Raji (cell line): Measurements from ENCODE around the gene HMHB1.

Source experiments
- POLR2A ChIP-seq: IDR thresholded peaks from 2 replicates; pipeline ENCODE4 v1.6.1; 2011; ENCODE audit warnings: low read depth, low read length, control low read depth; ENCODE audit not compliant: insufficient read depth

Gene HMHB1

DNA sequence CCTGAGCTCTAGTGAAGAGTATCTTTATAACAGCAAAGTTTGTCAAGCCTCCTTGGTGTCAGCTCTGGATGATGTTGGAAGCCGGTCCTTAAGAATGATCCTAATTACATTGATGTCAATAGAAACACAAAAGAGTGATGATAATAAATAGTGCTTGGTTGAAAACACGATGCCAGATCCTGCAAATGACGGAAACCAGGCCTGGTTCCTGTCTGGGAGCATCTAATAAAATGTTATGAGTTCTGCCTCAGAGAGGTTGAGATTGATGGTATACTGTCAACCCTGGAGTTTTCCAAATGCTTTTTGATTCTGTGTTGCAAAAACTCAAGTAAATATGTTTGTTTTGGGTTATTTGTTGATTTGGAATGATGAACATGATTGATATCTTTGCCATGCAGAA is 23.3 kb downstream of the HMHB1 start:
- no peak for TF ChIP-seq POLR2A

DNA sequence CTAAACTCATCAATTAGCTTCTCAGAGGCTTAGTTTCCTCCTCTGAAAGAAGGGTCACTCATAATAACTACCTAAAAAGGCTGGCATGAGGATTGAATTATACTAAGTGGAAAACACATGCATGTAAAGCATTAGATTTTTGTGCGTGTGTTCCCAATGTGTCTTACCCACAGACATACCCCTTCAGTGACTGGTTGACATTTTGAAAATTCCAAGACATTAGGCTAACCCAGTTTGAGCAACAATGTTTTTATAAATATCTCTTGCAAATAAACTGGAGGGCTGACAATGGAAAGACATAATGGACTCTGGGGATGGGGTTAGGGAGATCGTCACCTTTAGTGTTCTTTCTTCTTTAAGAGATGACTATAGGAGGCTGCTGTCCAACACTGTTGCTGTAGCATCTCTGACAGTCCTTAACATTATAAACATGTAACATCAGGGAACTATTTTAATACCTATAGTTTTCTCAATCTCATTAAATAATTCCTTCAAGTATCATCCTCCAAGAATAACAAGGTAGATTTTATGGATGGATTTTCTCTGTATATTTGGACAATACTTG is 24.3 kb downstream of the HMHB1 start:
- no peak for TF ChIP-seq POLR2A

DNA sequence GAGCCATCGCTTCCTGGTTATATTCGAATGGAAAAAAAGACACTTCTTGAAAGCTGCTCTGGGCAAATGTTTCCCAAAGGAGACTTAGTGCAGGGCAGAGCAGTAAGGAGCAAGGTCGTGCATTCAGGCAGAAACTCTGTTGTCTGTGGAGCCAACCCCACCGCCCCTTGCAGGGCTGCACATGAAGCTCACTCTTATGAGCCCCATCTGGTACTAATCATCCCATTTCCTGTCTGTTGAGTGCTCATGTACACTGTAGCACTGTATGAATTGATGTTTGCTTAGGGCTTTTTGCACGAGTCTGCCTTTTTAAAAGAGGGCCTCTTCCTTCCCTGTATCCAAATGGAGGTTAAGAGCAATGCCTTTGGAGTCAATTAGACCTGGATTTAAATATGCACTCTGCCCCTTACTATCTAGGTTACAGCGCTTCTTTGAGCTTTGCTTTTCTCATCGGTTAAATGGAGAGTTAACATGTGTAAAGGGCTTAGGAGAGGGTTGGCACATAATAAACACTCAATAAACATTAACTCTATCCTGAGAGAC is 25.4 kb downstream of the HMHB1 start:
- no peak for TF ChIP-seq POLR2A

DNA sequence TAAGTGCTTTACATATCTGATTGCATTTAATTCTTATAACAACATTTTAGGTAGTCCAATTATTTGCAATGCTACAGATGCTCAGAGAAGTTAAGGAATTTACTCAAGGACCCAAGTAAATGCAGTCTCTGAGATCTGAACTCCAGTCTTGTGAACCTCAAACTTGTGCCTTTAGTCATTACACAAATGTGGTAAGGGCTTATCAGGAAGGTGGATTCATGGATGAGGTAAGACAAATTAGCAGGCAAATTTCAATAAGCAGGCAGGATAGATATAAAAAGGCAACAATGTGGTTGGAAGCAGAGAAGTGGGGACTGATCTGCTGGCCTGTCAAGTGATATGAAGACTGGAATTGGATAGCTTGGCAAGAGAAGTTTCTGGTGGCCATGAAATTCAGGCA is 29.5 kb downstream of the HMHB1 start:
- no peak for TF ChIP-seq POLR2A

DNA sequence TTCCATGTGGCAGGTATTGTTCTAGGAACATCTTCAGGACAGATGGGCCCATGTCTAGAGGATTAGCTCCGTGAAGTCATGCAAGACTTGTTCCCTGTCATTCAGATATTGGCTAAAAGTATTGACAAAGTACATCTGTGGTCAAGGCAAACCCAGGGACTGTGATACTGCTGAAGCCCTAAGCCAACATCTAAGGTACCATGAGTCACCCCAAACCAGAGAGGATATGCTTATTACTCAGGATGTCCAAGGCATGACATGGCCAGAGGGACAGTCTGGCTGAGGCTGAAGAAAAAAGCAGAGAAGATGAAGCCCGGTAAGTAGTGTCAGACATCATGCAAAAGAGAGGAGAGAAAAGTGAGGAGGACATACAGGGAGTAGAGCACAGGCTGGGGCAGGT is 31.0 kb downstream of the HMHB1 start:
- no peak for TF ChIP-seq POLR2A

DNA sequence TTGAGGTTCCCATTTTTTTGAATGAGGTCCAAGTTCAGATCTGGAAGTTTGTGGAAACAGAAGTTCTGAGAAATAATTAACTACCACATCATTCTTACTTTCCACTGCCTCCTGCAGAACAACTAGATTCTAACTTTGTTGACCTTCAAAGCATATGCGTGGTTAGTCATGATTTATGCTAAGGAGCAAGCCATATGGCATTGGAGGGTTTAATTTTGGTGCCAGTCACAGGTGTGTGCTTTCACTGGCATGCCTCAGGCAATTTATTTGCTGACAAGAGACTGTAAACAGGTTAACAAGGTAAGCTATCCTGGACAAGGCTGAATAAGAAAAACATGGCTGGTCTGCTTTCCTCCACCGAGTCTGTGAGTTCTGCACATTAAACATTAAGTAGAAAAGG is 31.5 kb downstream of the HMHB1 start:
- no peak for TF ChIP-seq POLR2A

DNA sequence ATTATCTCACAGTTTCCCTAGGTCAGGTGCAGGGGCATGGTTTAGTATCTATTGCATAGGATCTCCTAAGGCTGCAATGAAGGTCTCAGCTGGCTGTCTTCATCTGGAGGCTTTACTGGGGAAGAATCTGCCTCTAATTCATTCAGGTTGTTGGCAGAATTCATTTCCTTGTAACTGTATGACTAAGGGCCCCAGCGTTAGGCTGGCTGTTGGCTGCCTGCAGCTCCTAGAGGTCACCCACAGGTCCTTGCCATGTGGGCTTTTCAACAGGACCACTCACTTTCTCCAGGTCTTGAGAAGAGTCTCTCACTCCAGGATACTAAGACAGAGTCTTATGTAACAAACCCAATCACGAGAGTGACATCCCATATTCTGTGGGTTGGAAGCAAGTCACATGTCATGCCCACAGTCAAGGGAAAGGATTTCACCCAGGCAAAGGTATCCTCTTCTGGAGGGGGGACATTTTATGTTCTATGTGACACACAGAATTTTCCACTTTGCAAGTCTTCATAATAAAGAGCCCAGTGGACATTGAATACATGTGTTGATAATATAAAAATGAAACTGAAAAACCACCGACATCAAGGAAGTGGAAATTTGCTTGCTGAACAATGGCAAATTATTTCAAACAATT is 38.2 kb downstream of the HMHB1 start:
- no peak for TF ChIP-seq POLR2A

DNA sequence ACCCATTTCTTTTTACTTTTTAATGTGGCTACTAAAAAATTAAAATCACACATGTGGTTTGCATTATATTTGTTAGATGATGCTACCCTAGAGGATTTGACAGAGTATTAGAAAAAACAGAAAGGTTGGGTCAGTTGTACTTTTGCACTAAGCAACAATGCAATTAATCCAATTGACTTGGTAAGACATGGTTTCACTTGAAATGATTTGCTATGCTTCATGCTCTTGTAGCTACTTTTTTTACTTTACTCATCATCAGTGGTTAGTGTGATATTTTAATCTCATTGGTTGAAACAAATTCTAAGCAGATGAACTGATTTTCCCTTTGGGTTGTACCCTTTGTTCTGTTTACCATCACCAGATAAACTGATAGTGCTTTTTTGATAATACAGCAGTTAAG is 39.4 kb downstream of the HMHB1 start:
- TF ChIP-seq POLR2A: no peak

DNA sequence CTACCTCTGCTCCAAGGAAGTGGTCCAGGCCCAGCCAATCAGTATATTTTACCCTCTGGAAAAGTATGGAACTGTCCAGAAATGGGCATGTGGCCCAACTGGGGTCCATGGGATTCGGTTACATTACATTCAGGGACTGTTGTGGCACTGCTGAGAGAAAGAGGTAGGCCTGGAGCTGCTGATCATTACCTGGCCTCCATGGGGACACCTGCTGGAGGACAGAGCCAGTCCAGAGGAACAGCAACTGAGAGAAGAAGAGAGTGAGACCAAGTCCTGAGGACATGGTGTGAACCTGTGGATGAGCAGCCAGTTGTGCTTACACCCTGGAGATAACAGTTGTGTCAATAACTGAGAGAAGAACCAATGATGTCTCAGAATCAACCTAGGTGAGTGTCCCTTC is 48.2 kb downstream of the HMHB1 start:
- no peak for TF ChIP-seq POLR2A

DNA sequence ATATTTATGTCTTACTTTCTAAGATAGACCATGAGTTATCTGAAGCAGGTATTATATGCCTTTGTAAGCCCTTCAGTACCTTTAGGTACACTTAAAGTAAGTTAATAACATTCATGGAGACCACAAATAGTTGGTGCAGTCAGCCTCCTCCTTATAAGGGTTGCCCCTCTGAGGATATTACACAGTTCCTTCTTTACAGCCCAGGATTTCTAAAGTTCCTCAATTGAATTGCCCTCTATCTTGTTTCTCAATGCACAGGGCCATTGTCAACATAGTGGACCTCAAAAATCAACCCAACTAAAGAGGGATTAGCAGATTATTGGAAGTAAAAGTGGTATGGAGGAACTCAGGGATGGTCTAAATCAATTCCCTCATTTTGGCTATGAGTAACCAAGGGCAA is 50.3 kb downstream of the HMHB1 start:
- no peak for TF ChIP-seq POLR2A

DNA sequence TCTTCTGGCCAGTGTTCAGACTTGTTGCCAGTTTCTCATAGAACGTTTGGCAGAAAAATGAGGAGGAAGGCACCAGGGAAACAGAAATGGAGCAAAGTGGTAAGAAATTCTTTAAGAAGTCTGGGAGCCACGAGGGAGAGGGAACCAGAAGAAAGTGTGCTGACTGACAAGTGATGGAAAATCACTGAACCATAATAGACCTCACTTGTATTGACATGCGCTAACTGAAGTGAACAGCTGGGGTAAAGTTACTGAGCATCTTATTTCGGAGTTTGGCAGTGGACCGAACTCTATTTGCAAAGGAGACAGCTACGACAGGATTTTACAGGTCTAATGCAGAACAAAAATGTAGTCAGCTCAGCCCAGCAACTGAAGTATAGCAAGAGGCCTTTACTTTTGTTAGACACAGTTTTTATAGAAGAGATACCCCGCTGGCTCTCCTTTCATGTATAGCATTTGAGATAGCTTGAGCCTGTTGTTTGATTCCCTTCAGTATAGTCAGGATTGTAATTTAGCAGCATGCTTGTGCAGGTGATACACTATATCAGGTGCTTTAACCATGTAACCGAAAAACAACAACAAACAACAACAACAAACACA is 53.6 kb downstream of the HMHB1 start:
- no peak for TF ChIP-seq POLR2A
